NB4 (cell line): ENCODE results near the gene TNFAIP2.

Source experiments
- DNase-seq: peaks from one replicate; pipeline ENCODE4 v3.0.0; 2010; ENCODE audit warnings: low read depth
- H3K4me3 ChIP-seq: one replicate; pipeline ENCODE4 v1.5.1; 2011; ENCODE audit warnings: mild to moderate bottlenecking, low read depth, low read length, moderate library complexity
- CTCF ChIP-seq: IDR thresholded peaks from one replicate; pipeline ENCODE4 v1.5.1; 2012; ENCODE audit warnings: low read depth, low read length
- MAX ChIP-seq: IDR thresholded peaks from 2 replicates; pipeline ENCODE4 v1.6.1; 2011; ENCODE audit warnings: low read depth, low read length
- MYC ChIP-seq: IDR thresholded peaks from 2 replicates; pipeline ENCODE4 v1.6.1; 2011; ENCODE audit warnings: low read depth, low read length
- POLR2A ChIP-seq: IDR thresholded peaks from 2 replicates; pipeline ENCODE4 v1.6.1; 2011; ENCODE audit warnings: mild to moderate bottlenecking; ENCODE audit not compliant: insufficient read length; ENCODE audit errors: extremely low read depth

Gene TNFAIP2

GRCh38 chr14:103136388-103137271 is 13.4 kb downstream of the TNFAIP2 start:
- TF ChIP-seq MAX (no peak), MYC (no peak), POLR2A (no peak), CTCF (no peak)
- DNase-seq = peak; percentile 38
- no peak overlapping the region for H3K4me3 ChIP-seq

DNA sequence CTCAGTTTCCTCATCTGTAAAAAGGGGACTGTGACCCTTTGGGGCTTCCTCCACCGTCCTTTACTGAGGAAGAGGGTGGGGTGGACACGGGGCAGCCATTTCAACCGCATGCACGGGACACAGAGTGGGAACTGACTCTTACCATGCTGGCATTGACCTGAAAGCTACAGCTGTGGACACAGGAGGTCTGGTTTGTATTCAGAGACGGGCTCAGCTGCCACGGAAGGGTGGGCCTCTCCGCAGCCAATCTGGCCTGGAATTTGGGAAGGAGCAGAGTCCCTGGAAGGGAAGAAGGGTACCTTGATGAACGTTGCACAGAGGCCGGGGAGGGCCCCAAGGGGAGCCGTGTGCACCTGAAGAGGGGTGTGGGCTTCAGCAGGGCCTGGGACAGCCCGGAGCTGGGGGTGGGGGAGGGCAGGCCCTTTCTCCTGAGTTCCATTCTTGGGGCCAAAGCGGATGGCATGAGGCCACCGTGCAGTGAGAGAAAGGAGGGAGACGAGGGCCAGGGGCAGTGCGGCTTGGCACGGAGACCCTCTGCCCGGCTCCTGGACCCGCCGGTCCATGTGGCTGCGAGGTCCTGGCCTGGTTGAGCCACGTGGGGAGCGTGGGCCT is 14.5 kb downstream of the TNFAIP2 start:
- no peak for DNase-seq
- no peak overlapping the region for H3K4me3 ChIP-seq
- TF ChIP-seq CTCF = no peak
- TF ChIP-seq MAX = no peak
- no peak for TF ChIP-seq POLR2A
- no peak for TF ChIP-seq MYC

GRCh38 chr14:103138301-103139131 is 15.3 kb downstream of the TNFAIP2 start:
- DNase-seq = no peak
- no peak overlapping the region for H3K4me3 ChIP-seq
- TF ChIP-seq MYC (no peak), CTCF (no peak), MAX (no peak), POLR2A (no peak)

GRCh38 chr14:103139132-103140025 is 16.1 kb downstream of the TNFAIP2 start:
- DNase-seq = no peak
- no peak for TF ChIP-seq POLR2A
- no peak for TF ChIP-seq CTCF
- TF ChIP-seq MYC = no peak
- TF ChIP-seq MAX = no peak
- no peak overlapping the region for H3K4me3 ChIP-seq
